ENCODE data around the gene MPRIP. TPM values are rescaled to one million over a fixed set of nuclear protein-coding genes. Genes with fewer than 3 reads are reported as not detected.

The MPRIP gene
- total RNA-seq, 1 donor from 2014 or later = 224 TPM

DNA sequence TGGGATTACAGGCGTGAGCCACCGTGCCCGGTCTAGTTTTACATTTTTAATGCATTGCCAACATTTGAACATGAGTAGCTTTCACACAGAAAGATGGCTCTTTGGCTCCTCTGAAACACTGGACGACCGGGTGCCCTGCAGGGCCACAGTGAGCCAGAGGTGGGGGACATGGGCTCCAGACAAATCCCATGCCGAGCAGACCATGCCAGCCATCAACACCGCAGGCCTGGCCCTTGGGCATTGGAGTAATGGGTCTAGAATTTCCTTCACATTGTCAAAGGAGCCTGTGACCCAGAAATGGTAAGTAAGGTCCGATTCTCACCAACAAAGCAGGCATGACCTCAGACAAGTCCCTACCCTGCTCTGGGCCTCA is 21.4 kb upstream of the MPRIP start:
- no peak for DNase-seq (ENCODE audit: low spot score in 2 of 2, unreplicated experiment in 2 of 2)
- H3K4me1 Mint-ChIP-seq = peaks cover 25% of the 10 kb centered on the region

DNA sequence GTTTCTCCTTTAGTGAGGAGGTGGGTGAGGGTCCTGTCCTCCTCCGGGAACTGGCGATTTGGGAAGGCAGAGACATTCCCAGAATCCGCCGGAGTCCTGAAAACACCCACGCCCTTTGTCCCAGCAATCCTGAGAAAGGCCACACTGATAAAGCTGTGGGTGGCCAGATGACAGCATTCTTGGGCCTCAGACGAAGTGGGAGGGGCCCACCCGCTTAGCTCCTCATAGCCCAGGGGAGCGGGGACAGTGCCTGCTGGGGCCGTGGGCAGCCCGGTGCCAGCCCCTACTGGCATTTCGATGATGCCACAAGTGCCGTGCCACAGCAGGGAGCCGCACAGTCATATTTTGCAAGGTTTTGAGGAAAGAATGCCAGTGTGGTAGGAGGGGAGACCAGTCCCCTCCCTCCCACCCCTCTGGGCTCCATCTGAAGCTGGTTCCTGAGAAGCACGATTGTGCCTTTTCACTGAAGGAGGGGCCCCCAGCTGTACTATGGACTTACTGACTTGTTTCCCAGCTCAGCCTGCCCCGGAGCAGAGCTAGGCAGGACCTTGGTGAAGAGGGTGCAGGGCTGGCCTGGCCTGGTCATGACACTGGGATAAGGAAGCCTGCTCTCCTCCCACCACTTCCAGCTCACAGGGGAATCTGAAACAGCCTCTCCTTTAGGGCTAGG is 20.9 kb upstream of the MPRIP start:
- Mint-ChIP-seq H3K27me3 (ENCODE audit: low read depth) (no peaks in the 10 kb centered on the region), H3K27ac (no peak overlapping the region), H3K36me3 (no peaks in the 10 kb centered on the region), H3K4me1 (peaks cover 27% of the 10 kb centered on the region), H3K9me3 (peaks cover 5% of the 10 kb centered on the region), H3K4me3 (no peak overlapping the region)
- no peak for DNase-seq (ENCODE audit: low spot score in 2 of 2, unreplicated experiment in 2 of 2)
- TF ChIP-seq, protein P1, sequence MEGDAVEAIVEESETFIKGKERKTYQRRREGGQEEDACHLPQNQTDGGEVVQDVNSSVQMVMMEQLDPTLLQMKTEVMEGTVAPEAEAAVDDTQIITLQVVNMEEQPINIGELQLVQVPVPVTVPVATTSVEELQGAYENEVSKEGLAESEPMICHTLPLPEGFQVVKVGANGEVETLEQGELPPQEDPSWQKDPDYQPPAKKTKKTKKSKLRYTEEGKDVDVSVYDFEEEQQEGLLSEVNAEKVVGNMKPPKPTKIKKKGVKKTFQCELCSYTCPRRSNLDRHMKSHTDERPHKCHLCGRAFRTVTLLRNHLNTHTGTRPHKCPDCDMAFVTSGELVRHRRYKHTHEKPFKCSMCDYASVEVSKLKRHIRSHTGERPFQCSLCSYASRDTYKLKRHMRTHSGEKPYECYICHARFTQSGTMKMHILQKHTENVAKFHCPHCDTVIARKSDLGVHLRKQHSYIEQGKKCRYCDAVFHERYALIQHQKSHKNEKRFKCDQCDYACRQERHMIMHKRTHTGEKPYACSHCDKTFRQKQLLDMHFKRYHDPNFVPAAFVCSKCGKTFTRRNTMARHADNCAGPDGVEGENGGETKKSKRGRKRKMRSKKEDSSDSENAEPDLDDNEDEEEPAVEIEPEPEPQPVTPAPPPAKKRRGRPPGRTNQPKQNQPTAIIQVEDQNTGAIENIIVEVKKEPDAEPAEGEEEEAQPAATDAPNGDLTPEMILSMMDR (IDR thresholded peaks at IDR 0.05; ENCODE audit: unreplicated experiment) = no peak

More for the DNA sequence above, 21.4 kb upstream of the MPRIP start:
- Mint-ChIP-seq H3K4me3 (no peak overlapping the region), H3K9me3 (peaks cover 6% of the 10 kb centered on the region), H3K27me3 (ENCODE audit: low read depth) (no peaks in the 10 kb centered on the region), H3K27ac (no peak overlapping the region), H3K36me3 (no peaks in the 10 kb centered on the region)
- TF ChIP-seq, protein P1 (IDR thresholded peaks at IDR 0.05; ENCODE audit: unreplicated experiment) = no peak

DNA sequence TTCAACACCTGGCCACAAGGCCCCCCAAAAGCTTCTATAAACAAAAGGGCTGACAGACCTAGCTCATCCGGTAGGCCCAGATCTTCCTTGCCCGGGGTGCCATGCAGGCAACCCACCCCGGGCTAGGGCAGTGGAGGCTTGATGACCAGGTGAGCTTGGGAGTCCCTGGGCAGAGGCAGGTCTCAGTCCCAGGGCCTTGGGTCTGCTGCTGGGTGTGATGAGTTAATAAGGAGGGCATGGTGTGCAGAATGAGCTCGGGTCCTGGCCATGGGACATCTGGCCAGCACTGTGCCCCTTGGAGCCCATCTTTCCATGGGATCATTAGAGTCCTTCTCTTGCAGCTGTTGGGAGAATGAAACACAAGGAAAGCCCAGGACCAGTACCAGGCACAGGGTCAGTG is 20.2 kb upstream of the MPRIP start:
- peaks cover 27% of the 10 kb centered on the region for H3K4me1 Mint-ChIP-seq
- TF ChIP-seq, protein P1 (IDR thresholded peaks at IDR 0.05; ENCODE audit: unreplicated experiment) = no peak
- no peaks in the 10 kb centered on the region for H3K36me3 Mint-ChIP-seq
- H3K9me3 Mint-ChIP-seq = no peaks in the 10 kb centered on the region
- H3K4me3 Mint-ChIP-seq = no peak overlapping the region
- H3K27me3 Mint-ChIP-seq (ENCODE audit: low read depth) = no peaks in the 10 kb centered on the region
- DNase-seq (ENCODE audit: low spot score in 2 of 2, unreplicated experiment in 2 of 2) = no peak
- H3K27ac Mint-ChIP-seq = no peak overlapping the region

GRCh38 chr17:17022456-17022855 is 19.8 kb upstream of the MPRIP start:
- H3K4me3 Mint-ChIP-seq = no peak overlapping the region
- no peak overlapping the region for H3K27ac Mint-ChIP-seq
- no peaks in the 10 kb centered on the region for H3K9me3 Mint-ChIP-seq

DNA sequence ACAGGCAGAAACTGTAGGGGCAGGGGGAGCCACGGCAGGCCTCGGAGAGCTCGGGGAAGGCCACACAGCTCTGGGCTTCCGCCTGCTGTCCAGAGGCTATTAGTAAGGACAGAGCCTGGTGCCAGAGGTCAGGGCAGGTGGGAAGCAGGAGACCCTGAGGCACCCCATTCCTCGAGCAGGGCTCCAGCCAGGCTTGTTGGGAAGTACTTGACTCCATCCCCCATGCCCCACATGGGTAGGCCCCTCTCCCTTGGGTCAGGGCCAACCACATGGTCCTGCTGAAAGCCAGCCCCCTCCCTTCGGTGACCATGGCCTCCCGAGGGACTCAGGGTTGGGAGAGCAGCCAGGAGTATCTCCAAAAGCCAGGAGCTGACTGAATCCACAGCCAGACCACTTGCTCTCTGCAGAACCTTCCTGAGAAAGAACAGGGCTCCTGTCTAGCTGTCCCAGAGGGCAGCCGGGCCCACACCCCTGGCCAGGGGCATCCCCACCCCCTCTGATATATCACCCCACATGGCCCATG is 17.4 kb upstream of the MPRIP start:
- H3K36me3 Mint-ChIP-seq = no peaks in the 10 kb centered on the region
- DNase-seq (ENCODE audit: low spot score in 2 of 2, unreplicated experiment in 2 of 2) = no peak
- TF ChIP-seq, protein P1 (IDR thresholded peaks at IDR 0.05; ENCODE audit: unreplicated experiment) = no peak
- no peaks in the 10 kb centered on the region for H3K27me3 Mint-ChIP-seq (ENCODE audit: low read depth)
- no peaks in the 10 kb centered on the region for H3K9me3 Mint-ChIP-seq
- no peak overlapping the region for H3K4me3 Mint-ChIP-seq
- H3K4me1 Mint-ChIP-seq = peaks cover 28% of the 10 kb centered on the region
- H3K27ac Mint-ChIP-seq = no peak overlapping the region

More at GRCh38 chr17:17022456-17022855, 19.8 kb upstream of the MPRIP start:
- peaks cover 27% of the 10 kb centered on the region for H3K4me1 Mint-ChIP-seq
- DNase-seq (ENCODE audit: low spot score in 2 of 2, unreplicated experiment in 2 of 2) = no peak
- no peaks in the 10 kb centered on the region for H3K36me3 Mint-ChIP-seq
- TF ChIP-seq, protein P1 (IDR thresholded peaks at IDR 0.05; ENCODE audit: unreplicated experiment) = no peak
- no peaks in the 10 kb centered on the region for H3K27me3 Mint-ChIP-seq (ENCODE audit: low read depth)

All from mesothelial cell of epicardium (in vitro differentiated cells).